IPS-15b (cell line): ENCODE results near the gene TTC19.
A peak's percentile ranks its signal among the peaks of the same experiment; 100 is the strongest.

Experiments used
- H3K27me3 ChIP-seq: one replicate; pipeline ENCODE4 v1.6.1; 2013; ENCODE audit warnings: low read length; ENCODE audit not compliant: control insufficient read depth, insufficient read depth
- H3K36me3 ChIP-seq: one replicate; pipeline ENCODE4 v1.6.1; 2013; ENCODE audit warnings: low read length; ENCODE audit not compliant: control insufficient read depth, insufficient read depth
- H3K4me1 ChIP-seq: one replicate; pipeline ENCODE4 v1.6.1; 2013; ENCODE audit warnings: mild to moderate bottlenecking, low read length; ENCODE audit not compliant: control insufficient read depth, insufficient read depth
- H3K4me3 ChIP-seq: one replicate; pipeline ENCODE4 v1.5.1; 2013; ENCODE audit warnings: low read depth, low read length
- H3K9ac ChIP-seq: one replicate; pipeline ENCODE4 v1.6.1; 2013; ENCODE audit warnings: low read depth, mild to moderate bottlenecking, low read length
- H3K9me3 ChIP-seq: one replicate; pipeline ENCODE4 v1.6.1; 2013; ENCODE audit warnings: mild to moderate bottlenecking, low read length; ENCODE audit not compliant: control insufficient read depth, insufficient read depth

TTC19 gene, protein sequence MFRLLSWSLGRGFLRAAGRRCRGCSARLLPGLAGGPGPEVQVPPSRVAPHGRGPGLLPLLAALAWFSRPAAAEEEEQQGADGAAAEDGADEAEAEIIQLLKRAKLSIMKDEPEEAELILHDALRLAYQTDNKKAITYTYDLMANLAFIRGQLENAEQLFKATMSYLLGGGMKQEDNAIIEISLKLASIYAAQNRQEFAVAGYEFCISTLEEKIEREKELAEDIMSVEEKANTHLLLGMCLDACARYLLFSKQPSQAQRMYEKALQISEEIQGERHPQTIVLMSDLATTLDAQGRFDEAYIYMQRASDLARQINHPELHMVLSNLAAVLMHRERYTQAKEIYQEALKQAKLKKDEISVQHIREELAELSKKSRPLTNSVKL

DNA sequence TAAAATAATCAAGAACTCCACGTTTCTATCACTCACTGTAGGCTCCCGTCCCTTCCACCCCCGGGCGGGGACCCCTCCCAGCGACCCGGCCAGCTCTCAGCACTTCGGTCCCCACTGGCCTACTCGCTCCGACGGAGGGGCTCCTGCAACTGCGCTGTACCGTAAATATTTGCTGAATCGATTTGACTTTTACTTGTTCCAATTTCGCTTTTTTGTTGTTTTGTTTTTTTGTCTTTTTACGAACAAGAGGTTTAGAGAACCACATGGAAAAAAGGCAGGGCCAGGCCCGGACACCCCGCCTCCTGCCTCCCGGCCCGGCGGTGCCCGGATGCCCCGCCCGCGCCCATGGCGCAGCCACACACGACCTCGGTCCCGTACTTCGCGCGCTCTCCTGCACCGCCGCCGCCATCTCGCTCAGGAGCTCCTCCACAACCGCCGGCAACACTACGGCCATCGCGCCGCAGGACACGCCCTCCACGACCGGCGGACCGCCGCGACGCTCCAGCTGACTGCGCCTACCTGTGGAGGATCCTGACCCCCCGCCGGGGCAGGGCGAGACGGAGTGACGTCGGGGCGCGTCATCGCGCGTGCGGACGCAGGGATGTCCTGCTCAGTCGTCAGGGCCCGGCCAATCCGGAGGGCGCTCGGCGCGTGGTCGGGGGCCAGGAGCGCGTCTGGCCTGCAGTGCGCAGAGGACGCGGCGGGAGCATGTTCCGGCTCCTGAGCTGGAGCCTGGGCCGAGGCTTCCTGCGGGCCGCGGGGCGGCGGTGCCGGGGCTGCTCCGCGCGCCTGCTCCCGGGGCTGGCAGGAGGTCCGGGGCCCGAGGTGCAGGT, at the start of gene TTC19, which contains the start of gene ZSWIM7:
Gene TTC19, plus strand, starts transcription at position 684 of the 833 bp plus-strand sequence. Its CDS starts 25 bp downstream, at position 709.
Gene ZSWIM7, minus strand, starts transcription at position 564 of the 833 bp plus-strand sequence. Its CDS starts 110 bp downstream, at position 454.
- Histone ChIP-seq H3K4me3 (peak within 1 kb of the TSS; percentile 87), H3K9ac (peak within 1 kb of the TSS; percentile 82), H3K36me3 (peaks cover 21% of the 10 kb centered on the region), H3K9me3 (no peaks in the 10 kb centered on the region), H3K4me1 (peaks cover 6% of the 10 kb centered on the region), H3K27me3 (no peaks in the 10 kb centered on the region)

DNA sequence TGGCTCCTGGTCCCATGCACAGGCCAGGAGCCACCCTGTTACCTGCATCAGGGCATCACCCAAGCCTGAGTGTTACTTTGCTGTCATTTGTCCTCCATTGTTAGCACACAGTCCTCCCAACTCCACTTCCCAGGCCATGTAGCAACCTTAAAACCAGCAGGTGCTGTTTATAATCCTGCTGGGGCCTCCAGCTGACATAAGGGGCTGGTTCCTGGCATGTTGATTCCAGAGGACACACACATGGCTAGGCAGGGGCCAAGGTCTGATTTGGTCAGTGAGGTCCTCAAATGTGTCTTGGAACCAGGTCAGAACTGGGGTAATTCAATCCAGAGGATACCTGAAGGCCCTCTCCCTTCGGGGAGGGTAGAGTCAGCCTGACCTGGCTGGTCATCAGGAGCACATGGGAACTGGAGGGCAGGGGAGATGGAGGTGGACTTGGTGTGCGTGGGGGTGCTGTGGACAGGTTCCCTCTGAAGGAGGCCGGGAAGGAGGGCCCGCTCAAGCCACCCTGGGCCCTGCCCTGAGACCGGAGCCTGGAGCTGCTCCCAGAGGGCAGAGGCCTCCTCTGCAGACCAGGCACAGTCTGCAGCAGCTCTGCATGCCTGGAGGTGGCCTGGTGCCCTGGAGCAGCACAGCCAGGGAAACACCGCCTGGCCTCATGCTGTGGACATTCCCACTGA, 48.1 kb upstream of the TTC19 start:
- Histone ChIP-seq H3K27me3 (peaks cover 8% of the 10 kb centered on the region), H3K36me3 (no peaks in the 10 kb centered on the region), H3K9ac (no peak overlapping the region), H3K4me1 (peaks cover 3% of the 10 kb centered on the region), H3K9me3 (no peaks in the 10 kb centered on the region), H3K4me3 (no peak overlapping the region)

DNA sequence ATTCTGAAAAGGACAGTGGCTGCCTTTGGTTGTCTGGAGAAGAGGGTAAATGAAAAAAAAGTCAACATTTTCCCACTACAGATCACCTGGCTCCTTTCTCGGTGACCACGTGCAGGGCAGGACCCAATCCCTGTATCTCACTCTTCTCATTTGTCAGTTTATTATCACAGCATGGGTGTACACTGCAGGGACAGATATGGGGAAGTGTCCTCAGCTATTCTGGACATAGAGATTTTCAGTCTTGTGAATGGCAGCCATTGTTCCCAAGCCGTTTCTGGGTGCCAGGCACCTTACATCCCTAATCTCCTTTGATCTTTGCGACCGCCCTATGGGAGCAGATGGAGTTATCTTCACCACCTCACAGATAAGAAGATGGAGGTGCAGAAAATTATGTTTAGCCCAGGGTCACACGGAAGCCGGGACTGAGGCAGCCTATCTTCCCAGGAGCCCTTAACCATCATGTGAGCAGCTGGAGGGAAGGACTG, 47.5 kb upstream of the TTC19 start:
- Histone ChIP-seq H3K4me1 (peaks cover 3% of the 10 kb centered on the region), H3K4me3 (no peak overlapping the region), H3K27me3 (peaks cover 3% of the 10 kb centered on the region), H3K36me3 (no peaks in the 10 kb centered on the region), H3K9me3 (no peaks in the 10 kb centered on the region), H3K9ac (no peak overlapping the region)

DNA sequence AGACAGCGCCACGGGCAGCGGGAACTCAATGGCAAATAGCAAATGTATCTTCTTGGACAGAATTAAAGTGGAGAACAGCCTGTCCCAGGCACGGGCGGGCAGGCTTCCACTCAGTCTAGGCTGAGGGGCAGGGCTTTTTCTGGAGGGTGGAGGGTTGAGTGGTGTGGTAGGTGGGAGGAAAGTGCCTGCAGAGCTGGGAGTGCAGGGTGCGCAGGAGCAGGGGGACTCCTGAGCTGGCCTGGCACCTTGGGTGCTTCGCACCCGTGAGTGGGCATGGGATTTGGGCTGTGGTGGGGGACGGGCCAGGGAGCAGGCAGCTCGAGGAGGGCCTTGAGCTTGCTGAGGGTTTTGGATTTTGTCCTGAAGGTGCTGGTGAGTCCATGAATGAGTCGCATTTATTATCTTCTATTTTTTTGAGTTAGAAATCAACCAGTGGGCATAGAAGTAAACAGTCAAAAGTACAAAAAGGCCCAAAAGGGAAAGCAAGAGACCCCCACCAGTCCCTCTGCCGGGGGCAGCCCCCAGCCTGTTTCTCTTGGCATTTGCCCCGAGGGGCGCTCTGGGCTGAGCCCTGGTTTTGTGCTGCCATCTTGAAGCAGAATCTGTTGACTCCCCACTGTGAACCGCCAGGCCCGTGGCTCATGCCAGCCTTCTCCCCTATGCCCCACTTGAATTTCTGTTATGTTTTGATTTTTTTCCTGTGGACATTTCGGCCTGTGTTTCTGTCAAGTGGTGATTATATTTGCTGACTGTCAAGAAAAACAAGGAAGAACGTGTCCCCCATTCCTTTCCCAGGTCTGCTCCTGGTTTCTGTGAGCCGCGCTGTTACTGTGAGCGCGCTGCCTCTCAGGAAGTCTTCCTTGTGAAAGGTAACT, 46.5 kb upstream of the TTC19 start:
- Histone ChIP-seq H3K9ac (no peak overlapping the region), H3K4me1 (no peaks in the 10 kb centered on the region), H3K9me3 (no peaks in the 10 kb centered on the region), H3K4me3 (no peak overlapping the region), H3K27me3 (no peaks in the 10 kb centered on the region), H3K36me3 (no peaks in the 10 kb centered on the region)

DNA sequence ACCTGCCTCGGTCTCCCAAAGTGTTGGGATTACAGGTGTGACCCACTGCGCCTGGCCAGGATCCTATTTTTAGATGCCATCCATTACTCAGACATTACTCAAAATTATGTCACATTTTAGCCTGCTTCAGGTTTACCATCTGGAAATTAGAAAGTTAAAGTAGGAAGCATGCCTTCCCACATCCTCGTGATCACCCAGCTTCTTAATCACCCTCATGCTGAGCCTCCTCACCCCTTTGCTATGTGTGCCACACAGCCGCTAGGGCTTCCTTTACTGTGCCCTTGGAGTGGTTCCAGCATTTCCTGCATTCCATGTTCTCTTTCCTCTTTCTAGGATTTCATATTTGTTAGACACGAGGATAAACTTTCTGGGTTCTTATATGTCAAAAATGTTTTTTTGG, 45.4 kb upstream of the TTC19 start:
- Histone ChIP-seq H3K9ac (no peak overlapping the region), H3K36me3 (no peaks in the 10 kb centered on the region), H3K4me3 (no peak overlapping the region), H3K27me3 (no peaks in the 10 kb centered on the region), H3K4me1 (no peaks in the 10 kb centered on the region), H3K9me3 (no peaks in the 10 kb centered on the region)

DNA sequence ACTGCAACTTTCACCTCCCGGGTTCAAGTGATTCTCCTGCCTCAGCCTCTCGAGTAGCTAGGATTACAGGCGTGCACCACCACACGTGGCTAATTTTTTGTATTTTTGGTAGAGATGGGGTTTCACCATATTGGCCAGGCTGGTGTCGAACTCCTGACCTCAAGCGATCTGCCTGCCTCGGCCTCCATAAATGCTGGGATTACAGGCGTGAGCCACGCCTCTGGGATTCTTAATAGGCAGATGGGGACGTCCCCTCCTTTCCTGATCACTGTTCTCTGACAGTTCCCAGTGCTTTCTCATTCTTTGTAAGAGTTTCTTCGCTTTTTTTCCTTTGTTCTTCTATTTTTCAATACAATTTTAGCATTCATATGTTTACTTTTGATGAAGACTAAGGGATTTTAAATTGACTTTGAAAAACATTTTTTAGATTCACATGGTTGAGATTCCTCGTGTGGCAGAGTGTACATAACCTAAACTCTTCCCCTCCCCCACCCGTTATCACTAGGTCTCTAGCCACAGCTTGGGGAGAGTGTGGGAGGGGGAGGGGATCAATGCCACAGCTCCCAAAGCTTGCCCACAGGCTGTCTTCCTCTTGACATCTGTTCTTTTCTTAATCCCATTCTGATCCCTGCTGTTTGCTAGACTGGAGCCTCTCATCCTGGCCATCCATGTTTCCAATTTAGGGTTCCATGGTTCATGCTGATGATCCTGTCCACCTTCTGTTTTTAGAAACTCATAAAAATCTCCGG, 43.7 kb upstream of the TTC19 start:
- Histone ChIP-seq H3K36me3 (no peaks in the 10 kb centered on the region), H3K9ac (no peak overlapping the region), H3K27me3 (no peaks in the 10 kb centered on the region), H3K4me3 (no peak overlapping the region), H3K4me1 (no peaks in the 10 kb centered on the region), H3K9me3 (no peaks in the 10 kb centered on the region)

DNA sequence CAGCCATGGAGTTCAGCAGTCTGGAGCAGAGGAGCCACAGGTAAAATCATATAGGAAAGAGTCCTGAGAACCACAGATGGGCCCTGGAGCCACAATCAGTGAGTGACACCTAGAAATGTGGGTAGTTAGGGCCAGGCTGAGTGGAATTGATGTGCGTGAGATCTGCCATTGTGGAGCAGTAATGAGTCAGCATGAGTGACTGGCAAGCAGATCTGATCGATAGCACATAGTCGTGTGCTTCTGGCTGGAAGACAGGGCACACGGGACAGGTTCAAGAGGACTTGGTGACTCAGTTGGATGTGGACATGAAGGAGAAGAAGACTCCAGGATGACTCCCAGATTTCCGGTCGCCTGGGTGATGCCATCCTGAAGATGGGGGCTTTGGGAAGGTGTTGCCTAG, 42.4 kb upstream of the TTC19 start:
- Histone ChIP-seq H3K27me3 (no peaks in the 10 kb centered on the region), H3K4me3 (no peak overlapping the region), H3K9ac (no peak overlapping the region), H3K4me1 (no peaks in the 10 kb centered on the region), H3K36me3 (no peaks in the 10 kb centered on the region), H3K9me3 (no peaks in the 10 kb centered on the region)

DNA sequence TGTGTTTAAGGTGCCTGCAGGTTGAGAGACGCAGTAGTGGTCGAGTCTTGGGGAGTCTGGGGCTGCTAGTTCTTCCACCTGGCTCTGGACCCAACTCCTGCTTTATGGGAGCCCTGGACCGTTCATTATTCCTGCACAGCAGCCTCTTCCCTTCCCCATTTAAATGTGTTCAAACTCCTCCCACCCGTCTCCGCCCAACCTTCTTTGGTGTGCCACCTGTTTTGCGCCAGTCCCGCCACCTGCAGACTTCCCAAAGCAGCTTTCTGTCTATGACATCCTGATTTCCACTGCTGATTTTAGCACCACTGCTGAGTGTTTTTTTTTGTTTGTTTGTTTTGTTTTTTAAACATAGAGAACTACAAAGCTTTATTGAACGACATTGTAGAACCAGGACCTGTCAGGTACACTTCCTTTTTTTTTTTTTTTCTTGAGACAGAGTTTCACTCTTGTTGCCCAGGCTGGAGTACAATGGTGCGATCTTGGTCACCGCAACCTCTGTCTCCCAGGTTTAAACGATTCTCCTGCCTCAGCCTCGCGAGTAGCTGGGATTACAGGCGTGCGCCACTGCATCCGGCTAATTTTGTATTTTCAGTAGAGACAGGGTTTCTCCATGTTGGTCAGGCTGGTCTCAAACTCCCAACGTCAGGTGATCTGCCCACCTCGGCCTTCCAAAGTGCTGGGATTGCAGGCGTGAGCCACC, 41.9 kb upstream of the TTC19 start:
- Histone ChIP-seq H3K36me3 (no peaks in the 10 kb centered on the region), H3K4me1 (no peaks in the 10 kb centered on the region), H3K9me3 (no peaks in the 10 kb centered on the region), H3K9ac (no peak overlapping the region), H3K4me3 (no peak overlapping the region), H3K27me3 (no peaks in the 10 kb centered on the region)

DNA sequence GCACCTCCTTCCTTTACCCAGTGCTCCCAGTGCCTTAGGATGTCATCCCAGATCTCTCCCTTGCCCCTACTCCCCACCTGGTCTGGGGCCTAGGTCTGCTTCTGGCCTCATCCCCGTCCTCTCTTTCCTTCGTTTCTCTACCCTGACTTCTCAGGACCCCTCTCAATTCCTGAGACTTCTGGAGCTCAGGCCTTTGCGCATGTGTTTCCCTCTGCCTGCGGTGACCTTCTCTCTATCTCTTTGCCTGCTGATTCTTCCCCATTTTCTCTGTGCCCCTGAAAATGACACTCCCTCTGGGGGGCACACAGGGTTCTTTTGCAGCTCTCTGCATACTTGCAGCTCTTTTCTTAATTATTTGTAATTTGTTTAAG, 41.2 kb upstream of the TTC19 start:
- H3K9ac ChIP-seq: no peak overlapping the region
- H3K4me3 ChIP-seq: no peak overlapping the region
- no peaks in the 10 kb centered on the region for H3K4me1 ChIP-seq
- H3K27me3 ChIP-seq: no peaks in the 10 kb centered on the region
- H3K36me3 ChIP-seq: no peaks in the 10 kb centered on the region
- no peaks in the 10 kb centered on the region for H3K9me3 ChIP-seq

DNA sequence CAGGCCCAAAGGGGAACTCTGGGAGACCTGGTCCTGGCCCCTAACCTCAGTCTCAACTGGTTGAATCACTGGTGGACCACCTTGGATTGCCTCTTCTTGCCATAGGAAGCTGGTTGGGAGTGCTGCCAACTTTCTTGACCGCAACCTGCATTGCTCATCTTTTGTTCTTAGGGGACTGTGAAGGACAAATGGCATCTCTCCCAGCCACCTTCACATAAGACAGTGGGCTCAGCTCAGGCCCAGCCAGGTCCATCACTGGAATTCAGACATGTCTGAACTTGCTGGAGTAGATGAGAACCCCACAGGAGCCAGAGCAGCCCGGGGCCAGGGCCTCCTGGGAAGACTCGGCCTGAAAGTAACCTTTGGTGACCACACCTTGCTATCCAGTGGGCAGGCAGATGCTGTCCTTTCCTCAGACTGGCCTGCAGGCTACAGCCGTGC, 35.9 kb upstream of the TTC19 start:
- Histone ChIP-seq H3K9ac (no peak overlapping the region), H3K4me1 (peaks cover 14% of the 10 kb centered on the region), H3K4me3 (no peak overlapping the region), H3K36me3 (no peaks in the 10 kb centered on the region), H3K27me3 (no peaks in the 10 kb centered on the region), H3K9me3 (no peaks in the 10 kb centered on the region)
